CD4-positive, alpha-beta memory T cell (primary cell): ENCODE measurements around the gene KLHL10. TPM values are rescaled to one million over a fixed set of nuclear protein-coding genes. Genes with fewer than 3 reads are reported as not detected.
A peak's percentile ranks its signal among the peaks of the same experiment; 100 is the strongest.
"Not testable (repeated sequence)": the region's sequence is repeated elsewhere in the genome, so short reads cannot be mapped to it uniquely, and the experiment has no call there.

Source experiments
- CTCF ChIA-PET: fragments of 350-600 bp; sonication (Branson Sonifier 250); formaldehyde crosslinking; loops from one replicate; lab custom pipeline; 2021; ENCODE audit warnings: inconsistent platforms; ENCODE audit not compliant: partially characterized antibody; lab: Charles Lee
- POLR2A ChIA-PET: fragments of 350-600 bp; sonication (Branson Sonifier 250); formaldehyde crosslinking; loops from one replicate; lab custom pipeline; 2021; ENCODE audit not compliant: partially characterized antibody; lab: Charles Lee
- DNase-seq, 5 donors: peaks; one replicate each; pipeline versions ENCODE4 v3.0.0 to v3.0.0-alpha.2; 2020 to 2022; ENCODE audit warnings: mixed read lengths in 1 of 5
- H3K27ac ChIP-seq: one replicate; pipeline ENCODE4 v1.7.0; 2013; ENCODE audit warnings: low read depth, low read length
- H3K27me3 ChIP-seq: 2 replicates; pipeline ENCODE4 v1.7.0; 2013; ENCODE audit warnings: mild to moderate bottlenecking, low read length, moderate library complexity; ENCODE audit not compliant: insufficient read depth
- H3K36me3 ChIP-seq: 2 replicates; pipeline ENCODE4 v1.7.0; 2013; ENCODE audit warnings: mild to moderate bottlenecking, low read length, moderate library complexity; ENCODE audit not compliant: insufficient read depth
- H3K4me1 ChIP-seq: 2 replicates; pipeline ENCODE4 v1.7.0; 2013; ENCODE audit warnings: mild to moderate bottlenecking, low read length, moderate library complexity; ENCODE audit not compliant: insufficient read depth
- H3K4me3 ChIP-seq, 2 donors: one replicate each; pipeline ENCODE4 v1.7.0; 2013; ENCODE audit warnings: low read length in 2 of 2, mild to moderate bottlenecking in 1 of 2
- H3K9me3 ChIP-seq, 2 donors: one replicate each; pipeline ENCODE4 v1.7.0; 2013; ENCODE audit warnings: low read length in 2 of 2, control low read depth in 1 of 2; ENCODE audit not compliant: control insufficient read depth in 1 of 2
- H3K27ac Mint-ChIP-seq, 7 donors: one replicate each; pipeline ENCODE4 v1.8.0; 2020 to 2021; ENCODE audit warnings: mixed read lengths in 7 of 7, mild to moderate bottlenecking in 6 of 7, inconsistent platforms in 3 of 7, moderate library complexity in 3 of 7
- H3K27me3 Mint-ChIP-seq, 2 donors: one replicate each; pipeline ENCODE4 v1.8.0; 2020 to 2021; ENCODE audit warnings: mixed read lengths in 2 of 2
- H3K36me3 Mint-ChIP-seq, 2 donors: one replicate each; pipeline ENCODE4 v1.8.0; 2020 to 2021; ENCODE audit warnings: mixed read lengths in 2 of 2, inconsistent platforms in 1 of 2, mild to moderate bottlenecking in 1 of 2
- H3K4me1 Mint-ChIP-seq, 4 donors: one replicate each; pipeline ENCODE4 v1.8.0; 2020 to 2021; ENCODE audit warnings: mixed read lengths in 4 of 4, mild to moderate bottlenecking in 1 of 4
- H3K4me3 Mint-ChIP-seq, 8 donors: one replicate each; pipeline ENCODE4 v1.8.0; 2020 to 2021; ENCODE audit warnings: mixed read lengths in 8 of 8, mild to moderate bottlenecking in 7 of 8, moderate library complexity in 6 of 8, inconsistent platforms in 3 of 8
- H3K9me3 Mint-ChIP-seq, 8 donors: one replicate each; pipeline ENCODE4 v1.8.0; 2020 to 2021; ENCODE audit warnings: mixed read lengths in 8 of 8, mild to moderate bottlenecking in 5 of 8, inconsistent platforms in 3 of 8, moderate library complexity in 1 of 8
- intact Hi-C: fragments of 100-400 bp; cut with micrococcal nuclease; formaldehyde crosslinking; loops from one replicate; pipeline ENCODE4 v1.15.1; 2023
- polyA plus RNA-seq, 2 donors: library from polyadenylated mRNA; unstranded; fragments of 300-500 nt; fragmentation: Illumina TruSeq; gene quantifications; one replicate each; pipeline ENCODE4 v1.2.3, GENCODE V29; 2021
- total RNA-seq, 2 experiments: library from RNA; stranded (reverse); gene quantifications; one replicate each; pipeline ENCODE4 v1.2.3, GENCODE V29; 2021

The KLHL10 gene
- total and polyA plus RNA-seq, 4 experiments from 2014 or later = not detected

DNA sequence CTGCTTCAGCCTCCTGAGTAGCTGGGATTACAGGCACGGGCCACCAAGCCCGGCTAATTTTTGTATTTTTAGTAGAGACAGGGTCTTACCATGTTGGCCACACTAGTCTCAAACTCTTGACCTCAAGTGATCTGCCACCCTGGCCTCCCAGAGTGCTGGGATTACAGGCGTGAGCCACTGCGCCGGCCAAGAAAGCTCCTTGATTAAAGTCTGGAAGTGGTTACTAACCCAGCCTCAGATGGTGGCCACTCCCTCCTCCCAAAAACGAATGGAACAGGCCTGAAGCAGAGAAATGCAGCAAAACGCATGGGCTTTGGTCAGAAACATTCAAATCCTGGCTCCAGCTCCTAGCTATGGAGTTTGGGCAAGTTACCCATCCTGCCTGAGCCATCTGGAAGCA lies 13.5 kb upstream of the KLHL10 start:
- no peak overlapping the region for H3K4me3 Mint-ChIP-seq
- no peaks in the 10 kb centered on the region for H3K9me3 Mint-ChIP-seq
- CTCF ChIA-PET = interaction anchor here (2.0 kb wide), 1 partner anchor 13 kb away, joined by 7 read pairs; the partner anchor contains the start of gene P3H4
- Histone ChIP-seq H3K4me1 (no peaks in the 10 kb centered on the region), H3K27me3 (no peaks in the 10 kb centered on the region), H3K4me3 (no peak overlapping the region), H3K9me3 (no peaks in the 10 kb centered on the region), H3K36me3 (peaks cover 7% of the 10 kb centered on the region), H3K27ac (no peak overlapping the region)
- peaks cover 5 to 13% of the 10 kb centered on the region in 2 donors for H3K36me3 Mint-ChIP-seq
- POLR2A ChIA-PET = no interaction called here
- H3K4me1 Mint-ChIP-seq = no peaks in the 10 kb centered on the region
- intact Hi-C loops = no loop called here
- no peaks in the 10 kb centered on the region for H3K27me3 Mint-ChIP-seq
- DNase-seq = no peak
- no peak overlapping the region for H3K27ac Mint-ChIP-seq

GRCh38 chr17:41825175-41825845 lies 12.3 kb upstream of the KLHL10 start:
- peak overlapping the region in 2 of 7 donors; percentile 46 to 73 for H3K27ac Mint-ChIP-seq
- H3K9me3 ChIP-seq = no peaks in the 10 kb centered on the region
- H3K4me1 Mint-ChIP-seq = no peaks in the 10 kb centered on the region
- ChIA-PET POLR2A (no interaction called here), CTCF (no interaction called here)
- H3K36me3 ChIP-seq = peaks cover 10% of the 10 kb centered on the region
- H3K27ac ChIP-seq = no peak overlapping the region
- no peaks in the 10 kb centered on the region for H3K9me3 Mint-ChIP-seq
- H3K4me3 ChIP-seq = no peak overlapping the region
- no peaks in the 10 kb centered on the region for H3K27me3 Mint-ChIP-seq
- peaks cover 9 to 15% of the 10 kb centered on the region in 2 donors for H3K36me3 Mint-ChIP-seq
- H3K4me1 ChIP-seq = no peaks in the 10 kb centered on the region
- no peak for DNase-seq
- intact Hi-C loops = no loop called here
- H3K4me3 Mint-ChIP-seq = no peak overlapping the region
- H3K27me3 ChIP-seq = no peaks in the 10 kb centered on the region

DNA sequence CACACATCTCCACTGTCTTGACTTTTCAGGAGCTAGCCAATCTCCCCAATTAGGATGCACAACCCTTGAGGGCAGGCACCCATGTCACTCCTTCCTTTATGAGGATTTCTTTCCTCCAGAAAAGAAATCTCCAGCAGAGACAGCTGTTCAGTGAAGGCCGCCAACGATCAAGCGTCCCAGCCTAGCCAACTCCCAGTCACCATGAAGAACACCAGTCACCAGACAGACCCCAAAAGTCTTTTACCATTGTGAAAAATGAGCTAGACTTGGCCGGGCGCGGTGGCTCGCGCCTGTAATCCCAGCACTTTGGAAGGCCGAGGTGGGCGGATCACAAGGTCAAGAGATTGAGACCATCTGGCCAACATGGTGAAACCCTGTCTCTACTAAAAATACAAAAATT lies 7.7 kb upstream of the KLHL10 start:
- H3K27ac ChIP-seq, intact Hi-C loops, DNase-seq, H3K27ac Mint-ChIP-seq, POLR2A ChIA-PET, H3K27me3 ChIP-seq, H3K9me3 ChIP-seq, H3K9me3 Mint-ChIP-seq, H3K4me1 Mint-ChIP-seq, H3K27me3 Mint-ChIP-seq, H3K4me3 ChIP-seq, H3K4me3 Mint-ChIP-seq, H3K4me1 ChIP-seq: not testable (repeated sequence)
- CTCF ChIA-PET = interaction anchor here (1.0 kb wide), 1 partner anchor 30 kb away, joined by 3 read pairs; no protein-coding TSS in a partner anchor
- H3K36me3 Mint-ChIP-seq = peaks cover 13 to 24% of the 10 kb centered on the region in 2 donors
- peaks cover 10% of the 10 kb centered on the region for H3K36me3 ChIP-seq

GRCh38 chr17:41835214-41835799 lies 2.3 kb upstream of the KLHL10 start:
- intact Hi-C loops = no loop called here

GRCh38 chr17:41835800-41836549 lies 1.6 kb upstream of the KLHL10 start, which contains the start of gene NT5C3B:
NT5C3B (minus strand) TSS chr17:41836232; CDS start chr17:41836193, 39 bp downstream.
- H3K27ac ChIP-seq = peak within 1 kb of the TSS; percentile 52
- DNase-seq = peak in 4 of 5 donors; percentile 35 to 58 (median 42)
- POLR2A ChIA-PET = interaction anchor here (0.8 to 4.5 kb wide), 5 partner anchors 15 to 182 kb away, joined by 3 to 24 read pairs (median 4); partner anchors contain the start of genes DNAJC7, EIF1, KLHL11 and P3H4

More at GRCh38 chr17:41835214-41835799, 2.3 kb upstream of the KLHL10 start:
- H3K27ac Mint-ChIP-seq = peak overlapping the region in 6 of 7 donors; percentile 41 to 89 (median 74)
- Histone ChIP-seq H3K4me3 (peak overlapping the region in 1 of 2 donors; percentile 51), H3K36me3 (no peaks in the 10 kb centered on the region), H3K9me3 (no peaks in the 10 kb centered on the region), H3K27ac (peak overlapping the region; percentile 52), H3K27me3 (no peaks in the 10 kb centered on the region), H3K4me1 (peaks cover 12% of the 10 kb centered on the region)
- peaks cover 10 to 18% (median 14%) of the 10 kb centered on the region in 4 donors for H3K4me1 Mint-ChIP-seq
- H3K9me3 Mint-ChIP-seq = no peaks in the 10 kb centered on the region
- peaks cover 4 to 13% of the 10 kb centered on the region in 2 donors for H3K36me3 Mint-ChIP-seq
- peak overlapping the region; percentile 79 to 90 (median 87) for H3K4me3 Mint-ChIP-seq
- no peak for DNase-seq
- ChIA-PET CTCF (interaction anchor here (1.0 to 2.2 kb wide), 2 partner anchors 24 to 80 kb away, joined by 3 to 10 read pairs; partner anchors contain the start of gene P3H4), POLR2A (interaction anchor here (0.8 to 4.5 kb wide), 6 partner anchors 16 to 182 kb away, joined by 3 to 24 read pairs (median 4); partner anchors contain the start of genes DNAJC7, EIF1, KLHL11 and P3H4)
- H3K27me3 Mint-ChIP-seq = no peaks in the 10 kb centered on the region

GRCh38 chr17:41836550-41837196 lies 952 bp upstream of the KLHL10 start:
- no peaks in the 10 kb centered on the region for H3K9me3 ChIP-seq
- H3K36me3 ChIP-seq = no peaks in the 10 kb centered on the region
- intact Hi-C loops = no loop called here
- no peaks in the 10 kb centered on the region for H3K27me3 ChIP-seq
- Mint-ChIP-seq H3K4me3 (peak overlapping the region; percentile 75 to 89 (median 82)), H3K4me1 (peaks cover 10 to 18% (median 14%) of the 10 kb centered on the region in 4 donors), H3K36me3 (peaks cover 0 to 5% of the 10 kb centered on the region in 2 donors), H3K27me3 (no peaks in the 10 kb centered on the region), H3K9me3 (no peaks in the 10 kb centered on the region), H3K27ac (peak overlapping the region in 5 of 7 donors; percentile 12 to 59 (median 48))
- no peak for DNase-seq
- peaks cover 12% of the 10 kb centered on the region for H3K4me1 ChIP-seq
- no peak overlapping the region for H3K27ac ChIP-seq
- peak overlapping the region; percentile 29 to 51 for H3K4me3 ChIP-seq
- POLR2A ChIA-PET = interaction anchor here (0.9 to 4.5 kb wide), 2 partner anchors 25 to 28 kb away, joined by 3 to 24 read pairs; partner anchors contain the start of genes KLHL11 and P3H4
- CTCF ChIA-PET = no interaction called here

More at GRCh38 chr17:41835800-41836549, 1.6 kb upstream of the KLHL10 start, which contains the start of gene NT5C3B:
- Mint-ChIP-seq H3K9me3 (no peaks in the 10 kb centered on the region), H3K36me3 (peaks cover 4 to 9% of the 10 kb centered on the region in 2 donors), H3K27me3 (no peaks in the 10 kb centered on the region), H3K4me3 (peak within 1 kb of the TSS; percentile 79 to 90 (median 88)), H3K4me1 (peaks cover 10 to 18% (median 14%) of the 10 kb centered on the region in 4 donors), H3K27ac (peak within 1 kb of the TSS in 6 of 7 donors; percentile 41 to 89 (median 74))
- no peaks in the 10 kb centered on the region for H3K27me3 ChIP-seq
- H3K4me1 ChIP-seq = peaks cover 12% of the 10 kb centered on the region
- no peaks in the 10 kb centered on the region for H3K9me3 ChIP-seq
- CTCF ChIA-PET = interaction anchor here (2.2 kb wide), 1 partner anchor 25 kb away, joined by 10 read pairs; the partner anchor contains the start of gene P3H4
- intact Hi-C loops = no loop called here
- no peaks in the 10 kb centered on the region for H3K36me3 ChIP-seq
- H3K4me3 ChIP-seq = peak within 1 kb of the TSS; percentile 29 to 51
